Activated CD4-positive, alpha-beta T cell treated with anti-CD3 and anti-CD28 coated beads, Interleukin-2, Interleukin-6, amounts not matched to agents 100 ng/mL and 50 ng/mL, durations not matched to agents 16 hours and 8 hours (primary cell): ENCODE measurements around the gene PAH.
"Not testable (repeated sequence)": the region's sequence is repeated elsewhere in the genome, so short reads cannot be mapped to it uniquely, and the experiment has no call there.

Experiments
- DNase-seq: peaks from one replicate; pipeline ENCODE4 v3.0.0-alpha.2; 2020

PAH gene

GRCh38 chr12:102888511-102888910, 28.5 kb downstream of the PAH start:
- DNase-seq = no peak

GRCh38 chr12:102885043-102885932, 31.8 kb downstream of the PAH start:
- no peak for DNase-seq

- DNase-seq = peak; percentile 50
These were observed 33.7 kb downstream of the PAH start for GRCh38 chr12:102883204-102883799.

GRCh38 chr12:102880783-102881182, 36.3 kb downstream of the PAH start:
- DNase-seq = no peak

GRCh38 chr12:102879144-102879763, 37.8 kb downstream of the PAH start:
- peak; percentile 62 for DNase-seq

GRCh38 chr12:102876883-102877282, 40.2 kb downstream of the PAH start:
- DNase-seq = peak; percentile 7

GRCh38 chr12:102874819-102875218, 42.2 kb downstream of the PAH start:
- DNase-seq = no peak

- no peak for DNase-seq
These were observed 44.0 kb downstream of the PAH start for GRCh38 chr12:102873077-102873476.

GRCh38 chr12:102871014-102871413, 46.0 kb downstream of the PAH start:
- DNase-seq = no peak

- no peak for DNase-seq
These were observed 47.5 kb downstream of the PAH start for GRCh38 chr12:102869571-102869970.

GRCh38 chr12:102865821-102866615, 51.0 kb downstream of the PAH start:
- DNase-seq = no peak

- no peak for DNase-seq
These were observed 54.6 kb downstream of the PAH start for GRCh38 chr12:102862486-102862885.

- no peak for DNase-seq
These were observed 65.8 kb downstream of the PAH start for GRCh38 chr12:102851246-102851645.

- DNase-seq = no peak
These were observed 67.2 kb downstream of the PAH start for GRCh38 chr12:102849722-102850447.

GRCh38 chr12:102848832-102849231, 68.2 kb downstream of the PAH start:
- DNase-seq = no peak

GRCh38 chr12:102847131-102847530, 69.9 kb downstream of the PAH start:
- DNase-seq = no peak

GRCh38 chr12:102833687-102834441, 83.2 kb downstream of the PAH start:
- DNase-seq = no peak

- not testable (repeated sequence) for DNase-seq
These were observed 84.2 kb downstream of the PAH start for GRCh38 chr12:102832826-102833225.

- peak; percentile 7 for DNase-seq
These were observed 92.7 kb downstream of the PAH start for GRCh38 chr12:102824218-102824835.

- no peak for DNase-seq
These were observed 95.9 kb downstream of the PAH start for GRCh38 chr12:102821149-102821548.

- peak; percentile 7 for DNase-seq
These were observed 100.1 kb downstream of the PAH start for GRCh38 chr12:102816816-102817434.
